Dermis microvascular lymphatic vessel endothelial cell (primary cell): ENCODE measurements around the gene SERPINB10. TPM values are rescaled to one million over a fixed set of nuclear protein-coding genes. Genes with fewer than 3 reads are reported as not detected.

Experiments
- DNase-seq, 2 donors: peaks; one replicate each; pipeline versions ENCODE4 v3.0.0 to v3.0.0-alpha.2; 2010; ENCODE audit warnings: low read depth in 2 of 2
- total RNA-seq: library from RNA; depleted of rRNA; stranded (reverse); fragments of >200 nt; gene quantifications from 2 replicates; pipeline ENCODE4 v1.2.1, GENCODE V29; 2014

SERPINB10 gene
- total RNA-seq, 1 donor from 2014 or later = not detected

DNA sequence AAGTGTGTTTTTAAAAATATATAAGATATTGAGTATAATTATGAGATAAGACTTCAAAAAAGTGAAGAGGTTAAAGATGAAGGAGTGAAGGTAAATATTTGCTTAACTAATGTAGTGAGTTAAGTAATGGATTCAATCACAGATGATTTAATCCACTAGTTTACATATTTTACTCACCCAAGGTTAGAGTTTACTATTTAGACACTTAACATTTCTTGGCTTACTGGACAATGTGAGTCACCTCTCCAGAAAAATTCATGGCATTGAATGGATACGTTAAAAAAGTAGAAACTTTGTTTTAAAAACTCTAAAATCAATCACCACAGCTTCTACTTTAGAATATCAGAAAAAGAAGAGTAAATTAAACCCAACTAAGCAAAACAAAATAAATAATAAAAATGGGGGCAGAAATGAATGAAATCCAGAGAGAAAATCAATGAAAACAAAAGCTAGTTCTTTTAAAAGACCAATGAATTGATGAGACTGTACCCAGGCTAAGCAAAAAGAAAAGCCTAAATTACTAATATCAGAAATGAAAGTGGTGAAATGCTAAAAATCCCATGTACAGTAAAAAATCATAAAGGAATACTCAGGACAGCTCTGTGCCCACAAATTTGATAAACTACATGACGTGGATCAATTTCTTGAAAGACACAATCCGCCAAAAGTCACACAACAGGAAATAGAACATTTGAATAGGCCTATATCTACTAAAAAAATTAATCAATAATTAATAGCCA is 39.5 kb downstream of the SERPINB10 start:
- DNase-seq = no peak

DNA sequence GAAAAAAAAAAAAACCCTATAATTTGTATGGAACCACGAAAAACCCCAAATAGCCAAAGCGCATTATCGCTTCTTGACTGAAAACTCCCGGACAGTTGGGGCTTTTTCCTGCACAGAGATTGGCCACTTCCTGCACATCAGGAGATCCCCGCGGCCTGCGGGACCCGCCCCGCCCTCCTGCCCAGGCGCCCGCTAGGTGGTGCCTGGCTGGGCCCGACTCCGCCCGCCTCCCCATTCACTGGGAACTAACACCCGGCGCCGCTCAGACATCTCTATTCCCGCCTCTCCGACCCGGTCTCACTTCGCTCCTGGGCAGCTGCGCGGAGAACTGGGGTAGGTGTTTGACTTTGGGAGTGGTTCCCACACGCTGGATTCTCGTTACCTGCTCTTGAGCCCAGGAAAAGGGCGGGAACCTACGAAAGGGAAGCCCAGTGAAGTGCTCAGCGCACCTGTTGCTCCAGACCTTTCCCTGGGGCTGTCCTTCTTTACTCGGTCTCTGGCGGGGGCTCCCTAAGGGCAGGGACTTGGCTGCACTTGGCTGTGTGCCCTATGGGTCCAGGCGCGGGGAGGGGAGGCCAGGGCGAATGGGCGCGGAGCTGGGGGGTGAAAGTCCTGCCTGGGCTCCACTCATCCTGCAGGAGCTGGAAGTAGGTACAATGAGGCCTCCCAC is 41.4 kb downstream of the SERPINB10 start, which contains the start of gene HMSD:
Gene HMSD (plus strand): TSS at position 234 of the 670 bp plus-strand sequence. CDS start 4,155 bp downstream, outside the sequence.
- DNase-seq = peak in 1 of 2 donors; percentile 31

DNA sequence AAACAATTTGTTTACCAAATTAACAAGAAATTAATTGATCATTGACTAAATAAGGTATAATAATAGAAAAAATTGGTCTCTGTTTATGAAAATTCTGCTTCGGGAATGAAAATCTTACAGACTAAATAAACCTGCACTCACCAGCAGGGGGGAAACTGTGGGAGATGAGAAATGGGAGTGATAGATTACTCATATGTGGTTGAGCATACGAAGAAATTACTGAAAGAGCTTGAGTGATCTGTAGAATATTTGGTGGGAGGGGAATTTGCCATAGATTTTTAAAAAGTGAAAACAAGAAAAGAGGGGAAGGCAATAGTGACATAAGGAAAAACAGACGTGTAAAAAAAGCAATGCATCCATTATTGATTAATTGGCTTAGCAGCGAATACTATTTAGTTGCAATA is 43.5 kb downstream of the SERPINB10 start:
- DNase-seq = no peak

DNA sequence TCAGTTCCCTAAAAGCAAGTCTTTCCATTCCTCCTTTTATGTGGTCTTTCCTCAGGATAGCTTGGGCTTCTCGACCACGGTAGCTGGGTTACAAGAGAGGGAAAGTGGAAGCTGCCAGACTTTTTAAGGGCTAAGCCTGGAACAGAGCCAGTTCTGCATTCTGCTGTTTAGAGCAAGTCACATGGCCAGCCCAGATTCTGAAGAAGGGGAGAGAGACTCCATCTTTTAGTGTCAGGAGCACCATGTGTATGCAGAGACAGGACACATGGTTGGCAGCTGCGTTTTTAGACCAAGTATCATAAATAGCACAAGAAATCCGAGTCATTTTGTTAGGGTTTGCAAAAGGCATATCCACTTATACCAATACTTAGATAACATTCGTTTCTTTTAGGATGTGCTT is 46.1 kb downstream of the SERPINB10 start:
- DNase-seq = no peak

DNA sequence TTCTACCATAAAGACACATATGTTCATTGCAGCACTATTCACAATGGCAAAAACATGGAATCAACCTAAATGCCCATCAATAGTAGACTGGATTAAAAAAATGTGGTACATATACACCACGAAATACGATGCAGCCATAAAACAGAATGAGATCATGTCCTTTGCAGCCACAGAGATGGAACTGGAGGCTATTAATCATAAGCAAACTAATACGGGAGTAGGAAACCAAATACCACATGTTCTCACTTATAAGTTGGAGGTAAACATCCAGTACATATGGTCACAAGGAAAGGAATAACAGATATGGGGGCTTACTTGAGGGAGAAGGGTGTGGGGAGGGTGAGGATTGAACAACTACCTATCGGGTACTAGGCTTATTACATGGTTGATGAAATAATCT is 49.0 kb downstream of the SERPINB10 start:
- DNase-seq = no peak

DNA sequence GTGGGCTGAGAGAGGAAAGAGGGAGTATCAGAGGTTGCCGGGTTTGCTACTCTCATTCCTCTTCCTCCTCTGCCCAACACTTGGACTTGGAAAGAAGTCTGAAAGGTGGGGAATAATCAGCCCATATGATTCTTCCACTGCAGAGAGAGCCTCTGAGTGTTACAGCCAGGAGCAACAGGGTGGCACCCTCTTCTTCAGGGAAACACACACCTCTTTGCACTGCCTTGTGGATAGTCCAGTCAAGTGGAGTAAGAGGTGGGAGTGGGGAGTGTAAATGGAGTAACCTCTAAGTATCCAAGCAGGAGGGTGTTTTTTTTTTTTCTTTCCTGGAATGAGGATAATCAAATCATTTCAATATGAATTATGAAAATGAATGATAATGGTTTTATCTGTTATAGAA is 53.1 kb downstream of the SERPINB10 start:
- DNase-seq = no peak

DNA sequence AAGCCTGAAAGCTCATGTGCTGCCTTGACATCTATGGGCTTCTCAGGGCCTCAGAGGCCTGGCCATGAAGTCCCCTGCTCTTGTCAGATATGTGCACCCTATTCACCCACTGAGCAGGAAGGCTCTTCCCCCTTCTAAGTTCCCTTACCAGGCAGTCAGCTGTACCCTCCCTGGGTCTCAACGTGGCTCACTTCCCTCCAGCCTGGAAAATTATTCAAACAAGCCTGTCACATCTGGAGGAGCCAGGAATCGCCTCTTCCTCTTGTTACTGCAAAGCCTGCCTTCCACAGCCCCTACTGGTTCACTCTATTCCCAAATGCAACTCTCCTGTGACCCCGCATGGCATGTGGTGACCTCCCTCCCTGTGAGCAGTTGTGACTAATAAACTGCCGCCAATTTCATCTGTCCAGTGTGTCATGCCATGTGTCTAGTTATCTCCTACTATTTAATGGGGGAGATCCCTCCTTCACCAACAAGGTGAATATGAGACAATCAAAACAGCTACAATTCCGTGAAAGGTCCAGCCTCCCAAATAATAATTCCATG is 53.8 kb downstream of the SERPINB10 start:
- no peak for DNase-seq

DNA sequence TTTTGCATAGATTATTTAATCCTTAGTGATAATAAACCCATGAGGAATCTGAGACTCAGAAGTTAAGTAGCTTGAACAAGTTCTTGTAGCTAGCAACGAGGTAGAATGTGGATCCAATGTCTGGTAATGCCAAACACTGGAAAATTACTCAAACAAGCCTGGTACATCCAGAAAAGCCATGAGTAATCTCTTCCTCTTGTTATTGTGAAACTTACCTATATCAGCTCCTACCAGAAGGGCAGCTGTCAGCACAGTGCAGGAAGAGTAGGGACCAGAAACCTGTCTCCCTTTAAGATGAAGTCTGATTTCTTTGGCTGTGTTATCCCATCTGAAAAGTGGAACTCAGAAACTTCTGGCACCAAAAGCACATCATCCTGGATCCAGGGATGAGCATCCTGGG is 54.4 kb downstream of the SERPINB10 start:
- DNase-seq = peak in 1 of 2 donors; percentile 37

DNA sequence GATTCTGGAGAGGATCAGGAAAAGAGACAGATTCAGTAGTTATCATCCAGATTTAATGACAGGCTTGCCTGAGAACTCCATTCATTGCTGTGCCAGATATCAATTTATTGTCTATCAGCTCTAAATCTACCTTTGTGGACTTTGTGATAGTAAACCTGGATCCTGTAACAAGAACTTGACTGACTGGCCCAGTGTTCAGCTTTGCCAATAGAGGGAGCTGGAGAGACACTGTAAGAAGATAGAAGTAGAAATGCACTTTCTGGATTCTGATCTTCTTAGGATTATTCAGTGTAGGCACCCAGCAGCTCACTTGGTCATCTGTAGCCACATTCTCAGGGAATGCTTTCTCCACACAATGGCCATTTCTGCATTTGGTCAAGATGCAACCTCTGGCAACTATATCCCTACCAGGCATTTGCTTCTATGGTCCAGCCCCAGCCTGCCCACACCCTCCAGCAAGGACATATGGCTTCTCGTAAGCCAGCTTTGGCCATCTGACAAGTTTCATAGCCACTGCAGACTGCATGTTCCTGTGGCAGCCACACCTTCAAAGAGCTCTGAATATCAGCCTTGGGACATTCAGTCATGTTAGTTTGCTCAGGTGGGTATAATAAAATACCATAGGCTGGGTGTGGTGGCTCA is 56.0 kb downstream of the SERPINB10 start:
- peak in 1 of 2 donors; percentile 73 for DNase-seq

DNA sequence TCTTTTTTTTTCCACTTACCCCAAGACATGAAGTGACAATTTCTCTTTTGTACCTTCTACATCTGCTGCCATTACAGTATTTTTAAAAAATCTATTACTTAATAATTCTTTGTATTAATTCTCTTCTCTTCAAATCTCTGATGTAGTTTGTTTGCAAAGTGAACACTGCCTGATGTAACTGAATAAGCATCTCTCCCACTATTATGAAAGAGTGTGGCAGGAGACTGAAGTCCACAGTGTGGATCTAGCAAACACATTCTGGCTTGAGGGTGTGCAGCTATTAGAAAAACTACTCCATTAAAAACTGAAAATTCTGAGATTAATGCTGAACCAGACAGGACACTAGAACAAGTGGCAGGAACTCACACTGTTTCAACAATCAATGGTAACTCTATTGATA is 57.1 kb downstream of the SERPINB10 start:
- DNase-seq = no peak

DNA sequence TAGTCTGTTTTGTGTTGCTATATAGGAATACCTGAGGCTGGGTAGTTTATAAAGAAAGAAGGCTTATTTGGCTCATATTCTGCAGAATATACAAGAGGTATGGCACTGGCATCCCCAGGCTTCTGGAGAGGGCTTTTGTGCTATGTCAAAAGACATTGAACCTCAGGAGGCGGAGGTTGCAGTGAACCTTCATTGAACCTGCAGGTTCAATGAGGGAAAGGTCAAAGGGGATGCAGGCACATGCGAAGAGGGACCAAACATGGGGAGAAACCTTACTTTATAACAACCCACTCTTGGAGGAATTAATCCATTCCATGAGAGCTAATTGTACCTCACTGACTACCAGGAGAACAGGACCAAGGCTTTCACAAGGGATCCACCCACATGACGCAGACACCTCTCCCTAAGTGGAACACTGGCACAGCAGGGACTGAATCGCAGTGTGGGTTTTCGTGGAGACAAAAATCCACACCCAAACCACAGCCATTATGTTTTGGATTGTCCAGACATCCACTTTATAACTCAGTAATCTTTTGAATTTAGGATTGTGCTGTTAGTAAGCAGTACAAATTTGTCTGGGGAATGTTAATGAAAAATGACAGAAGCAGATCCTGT is 58.1 kb downstream of the SERPINB10 start:
- DNase-seq = no peak

DNA sequence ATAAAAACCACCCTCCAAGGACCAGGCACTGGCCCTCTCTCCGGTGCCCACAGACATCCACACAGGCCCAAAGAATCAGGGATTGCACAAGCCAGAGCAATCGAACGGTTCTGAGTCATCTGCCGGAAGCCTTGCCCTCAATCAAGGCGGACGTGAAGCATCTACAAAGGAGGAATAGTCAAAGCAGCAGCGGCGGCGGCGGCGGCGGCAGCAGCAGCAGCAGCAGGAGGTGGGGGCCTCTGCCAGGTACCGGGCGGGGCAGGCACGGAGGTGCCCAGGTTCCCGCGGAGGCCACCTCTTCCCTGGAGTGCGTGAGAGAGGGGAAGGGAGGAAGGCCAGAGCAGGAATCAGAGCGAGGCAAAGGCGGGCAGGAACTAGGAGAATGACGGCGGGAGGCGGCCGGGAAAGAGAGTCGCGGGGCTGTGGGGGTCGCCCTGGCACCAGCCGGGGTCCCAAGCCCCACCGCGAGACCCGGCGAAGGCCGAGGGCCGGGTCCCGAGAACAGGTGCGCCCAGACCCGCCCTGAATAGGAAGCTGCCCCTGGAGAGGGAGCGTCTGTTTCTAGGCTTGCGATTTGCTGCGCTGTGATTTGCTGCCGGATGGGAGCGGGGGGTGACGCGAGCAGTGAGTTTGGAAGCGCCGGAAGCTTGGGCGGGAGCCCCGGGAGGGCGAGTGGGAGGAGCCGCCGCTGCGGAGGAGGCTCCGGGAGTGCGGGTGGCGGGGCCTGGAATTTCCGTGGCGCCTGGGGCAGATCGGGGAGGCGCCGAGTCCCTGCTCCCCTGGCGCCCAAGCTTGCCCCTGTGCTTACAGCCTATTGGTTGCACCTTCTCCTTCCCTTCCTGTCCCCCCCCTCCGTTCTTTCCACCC is 62.4 kb downstream of the SERPINB10 start, which contains the start of gene SERPINB8:
Gene SERPINB8 (plus strand): TSS at position 140 of the 867 bp plus-strand sequence. CDS start 8,228 bp downstream, outside the sequence.
- DNase-seq = peak; percentile 75 to 85

DNA sequence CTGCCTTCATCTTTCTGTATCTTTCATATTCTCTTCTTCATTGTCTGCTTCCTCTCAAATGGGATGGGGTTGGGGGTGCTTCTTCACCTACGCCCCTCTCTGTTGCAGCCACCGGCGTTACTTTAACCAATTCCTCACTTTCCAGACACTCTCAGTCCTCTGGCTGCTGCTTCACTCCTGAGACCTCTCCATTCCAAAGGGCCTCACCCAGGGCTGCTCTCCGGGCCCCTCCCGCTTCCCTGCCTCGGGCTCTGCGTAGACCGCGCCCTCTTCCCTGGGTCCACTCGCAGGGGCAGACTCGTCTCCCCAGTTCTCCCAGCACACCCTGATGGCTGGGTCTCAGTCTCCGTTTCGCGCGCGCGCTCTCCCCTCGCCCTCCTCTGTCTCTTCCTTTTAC is 63.0 kb downstream of the SERPINB10 start:
- peak in 1 of 2 donors; percentile 14 for DNase-seq

DNA sequence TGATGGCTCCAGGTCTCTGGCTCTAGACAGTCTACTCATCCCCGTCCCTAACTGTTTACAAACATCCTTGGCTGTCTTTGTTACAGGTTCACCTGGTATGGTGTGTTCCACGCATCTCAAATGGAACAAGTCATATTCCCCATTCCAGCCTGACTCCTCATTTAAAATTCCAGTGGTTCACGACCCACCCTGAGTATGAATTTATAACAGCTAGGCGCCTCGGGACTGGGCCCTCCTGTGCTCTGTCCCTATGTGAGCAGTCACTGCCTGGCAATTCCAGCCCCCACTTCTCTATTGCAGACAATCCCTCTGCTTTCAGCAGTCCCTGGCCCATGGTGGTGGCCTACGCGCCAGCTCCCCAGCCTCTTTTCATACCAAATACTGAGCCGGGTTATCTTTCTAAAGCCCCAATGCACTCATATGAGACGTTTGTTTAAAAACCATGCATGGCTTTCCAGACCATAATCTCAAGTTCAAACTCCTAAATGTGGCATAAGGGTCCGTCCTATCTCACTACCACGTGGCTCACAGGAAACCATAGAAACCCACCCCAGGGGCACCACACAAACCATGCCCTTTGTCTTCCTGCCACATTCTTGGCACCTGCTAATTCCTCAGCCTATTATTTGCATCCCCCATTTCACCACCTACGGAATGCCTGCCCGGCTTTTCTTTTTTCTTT is 63.7 kb downstream of the SERPINB10 start:
- DNase-seq = no peak

DNA sequence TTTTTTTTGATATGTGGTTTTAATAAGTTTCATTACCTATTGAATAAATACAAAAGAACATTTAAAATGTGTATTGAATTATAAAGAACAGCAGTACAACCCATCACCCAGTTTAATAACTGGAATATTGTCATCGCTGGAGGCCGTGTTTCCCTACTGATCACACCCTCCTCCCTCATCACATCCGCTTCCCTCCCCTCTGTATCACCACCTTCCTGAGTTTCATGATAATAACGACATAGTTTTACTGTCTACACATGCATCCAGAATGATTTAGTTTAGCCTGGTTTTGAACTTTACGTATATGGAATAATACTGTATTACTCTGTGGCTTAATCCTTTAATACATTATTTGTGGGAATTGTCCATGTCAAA is 64.2 kb downstream of the SERPINB10 start:
- no peak for DNase-seq

DNA sequence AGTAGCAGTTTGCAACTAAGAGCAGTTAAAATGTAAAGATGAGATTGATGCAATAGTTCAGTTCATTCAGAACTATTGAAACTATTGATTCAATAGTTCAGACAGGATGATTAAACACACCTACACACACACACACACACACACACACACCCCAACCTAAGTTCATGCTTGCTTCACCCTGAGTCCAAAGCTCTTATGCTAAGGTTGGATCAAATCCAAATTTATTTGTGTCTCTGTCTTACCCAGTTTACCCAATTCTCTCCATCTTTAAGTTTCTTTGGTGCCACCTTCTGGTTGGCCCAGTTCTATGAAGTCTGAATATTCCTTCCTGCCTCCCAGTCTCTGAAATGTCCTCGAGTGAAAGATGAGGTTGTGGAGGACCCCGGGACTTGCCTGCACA is 67.2 kb downstream of the SERPINB10 start:
- DNase-seq = peak in 1 of 2 donors; percentile 28

DNA sequence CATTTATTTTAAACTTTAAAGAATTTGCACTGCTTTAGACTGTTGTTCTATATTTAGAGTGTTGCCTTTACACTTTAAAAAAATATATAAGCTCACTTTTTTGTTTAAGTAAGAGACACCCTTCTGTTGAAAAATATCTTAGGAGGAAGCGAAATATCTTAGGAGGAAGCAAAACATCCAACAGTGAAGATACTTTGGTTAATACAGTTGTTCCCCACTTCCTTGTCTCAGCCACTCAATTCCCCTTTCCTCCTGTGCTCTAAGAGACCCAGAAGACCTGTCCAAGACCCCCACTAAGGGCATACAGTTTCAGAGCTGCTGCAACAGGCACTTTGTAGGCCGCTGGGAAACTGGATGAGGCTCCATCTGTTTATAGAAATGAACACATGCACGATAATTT is 67.9 kb downstream of the SERPINB10 start:
- DNase-seq = no peak

DNA sequence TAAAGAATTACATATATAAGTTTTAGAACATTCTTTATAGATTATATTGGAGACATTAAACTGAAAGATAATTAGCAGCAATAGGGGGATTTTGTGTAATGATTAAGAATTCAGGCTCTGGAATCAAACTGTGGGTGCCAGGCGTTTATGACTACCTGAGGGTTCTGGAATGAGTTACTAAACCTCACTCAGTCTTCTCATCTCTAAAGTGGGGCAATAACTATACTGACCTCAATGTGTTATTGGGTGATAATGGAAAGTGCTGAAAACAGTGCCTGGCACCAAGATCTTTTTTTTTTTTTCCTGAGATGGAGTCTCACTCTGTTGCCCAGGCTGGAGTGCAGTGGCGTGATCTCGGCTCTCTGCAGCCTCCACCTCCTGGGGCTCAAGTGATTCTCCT is 69.3 kb downstream of the SERPINB10 start:
- no peak for DNase-seq

DNA sequence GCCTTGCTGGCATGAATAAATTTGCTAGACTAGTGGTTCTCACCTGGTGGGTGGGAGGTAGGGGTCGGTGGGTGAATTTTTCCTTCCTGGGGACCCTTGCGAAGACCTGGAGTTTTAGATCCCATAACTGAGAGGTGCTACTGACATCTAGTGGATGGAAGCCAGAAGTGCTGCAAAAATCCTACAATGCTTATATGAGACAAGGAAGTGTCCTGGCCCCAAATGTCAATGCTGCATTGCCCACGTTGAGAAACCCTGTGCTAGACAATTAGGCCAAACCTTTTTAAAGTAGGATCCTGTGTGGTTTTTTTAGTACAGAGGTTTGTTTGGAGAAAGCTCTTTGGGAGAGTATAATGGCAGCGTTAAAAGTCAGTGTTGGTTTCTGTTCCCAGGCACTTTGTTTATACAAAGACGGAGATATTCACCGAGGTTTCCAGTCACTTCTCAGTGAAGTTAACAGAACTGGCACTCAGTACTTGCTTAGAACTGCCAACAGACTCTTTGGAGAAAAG is 71.7 kb downstream of the SERPINB10 start:
- peak; percentile 47 to 71 for DNase-seq

DNA sequence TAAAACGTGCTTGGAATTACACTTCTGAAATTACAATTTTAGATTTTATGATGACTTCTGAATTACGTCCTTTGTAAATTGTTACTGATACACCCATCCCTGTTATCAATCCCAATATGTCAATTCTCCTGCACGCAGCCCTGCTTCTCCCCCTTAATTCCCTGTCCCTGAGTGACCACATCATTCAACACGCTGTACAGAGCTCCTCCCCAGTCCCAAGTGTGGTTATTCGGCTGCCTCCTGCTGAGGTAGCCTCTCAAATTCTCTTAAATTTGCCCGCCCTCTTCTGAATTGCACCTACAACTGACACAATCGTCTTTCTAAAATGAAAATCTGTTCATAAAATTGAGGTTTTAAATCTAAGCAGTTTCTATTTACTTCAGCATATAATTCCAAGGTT is 72.3 kb downstream of the SERPINB10 start:
- no peak for DNase-seq
